Islet precursor cell (in vitro differentiated cells): Measurements from ENCODE around the gene CPEB1.
"Not testable (repeated sequence)": the region's sequence is repeated elsewhere in the genome, so short reads cannot be mapped to it uniquely, and the experiment has no call there.

Experiments used
- DNase-seq: peaks from one replicate; pipeline ENCODE4 v3.0.0-alpha.2; 2018

CPEB1 gene

GRCh38 chr15:82540984-82541431 lies 106.2 kb downstream of the CPEB1 start:
- DNase-seq: peak; percentile 62

GRCh38 chr15:82540055-82540983 lies 106.8 kb downstream of the CPEB1 start, which contains the start of gene RPS17:
Gene RPS17, minus strand, starts transcription at chr15:82540457. Its CDS starts 29 bp downstream, at chr15:82540428.
- DNase-seq: peak; percentile 98

- no peak for DNase-seq
Measured at GRCh38 chr15:82539691-82540054, 107.5 kb downstream of the CPEB1 start.

GRCh38 chr15:82538961-82539690 lies 108.0 kb downstream of the CPEB1 start:
- DNase-seq: peak; percentile 41

- DNase-seq: peak; percentile 16
Measured at GRCh38 chr15:82537351-82537908, 109.7 kb downstream of the CPEB1 start.

GRCh38 chr15:82536409-82537350 lies 110.5 kb downstream of the CPEB1 start:
- peak; percentile 26 for DNase-seq

- peak; percentile 51 for DNase-seq
Measured at GRCh38 chr15:82535566-82536408, 111.4 kb downstream of the CPEB1 start.

- DNase-seq: peak; percentile 6
Measured at GRCh38 chr15:82535151-82535550, 112.0 kb downstream of the CPEB1 start.

- DNase-seq: not testable (repeated sequence)
Measured at GRCh38 chr15:82534457-82534861, 112.7 kb downstream of the CPEB1 start.

- peak; percentile 44 for DNase-seq
Measured at GRCh38 chr15:82533801-82534200, 113.4 kb downstream of the CPEB1 start.

GRCh38 chr15:82532991-82533481 lies 114.1 kb downstream of the CPEB1 start:
- DNase-seq: peak; percentile 57

- DNase-seq: peak; percentile 54
Measured at GRCh38 chr15:82532383-82532990, 114.7 kb downstream of the CPEB1 start.

GRCh38 chr15:82531496-82532382 lies 115.4 kb downstream of the CPEB1 start:
- DNase-seq: peak; percentile 60

GRCh38 chr15:82530606-82531379 lies 116.4 kb downstream of the CPEB1 start:
- DNase-seq: peak; percentile 89

GRCh38 chr15:82530006-82530405 lies 117.2 kb downstream of the CPEB1 start:
- DNase-seq: no peak

- not testable (repeated sequence) for DNase-seq
Measured at GRCh38 chr15:82513587-82513986, 133.6 kb downstream of the CPEB1 start.

- peak; percentile 26 for DNase-seq
Measured at GRCh38 chr15:82507693-82508092, 139.5 kb downstream of the CPEB1 start.

- DNase-seq: not testable (repeated sequence)
Measured at GRCh38 chr15:82507087-82507486, 140.1 kb downstream of the CPEB1 start.

GRCh38 chr15:82505842-82506241 lies 141.3 kb downstream of the CPEB1 start:
- DNase-seq: not testable (repeated sequence)
